Measurements from ENCODE around the gene FIBCD1. TPM values are rescaled to one million over a fixed set of nuclear protein-coding genes. Genes with fewer than 3 reads are reported as not detected.

FIBCD1 gene
- total RNA-seq, 2 donors from 2014 or later: 0.20 to 4.6 TPM

DNA sequence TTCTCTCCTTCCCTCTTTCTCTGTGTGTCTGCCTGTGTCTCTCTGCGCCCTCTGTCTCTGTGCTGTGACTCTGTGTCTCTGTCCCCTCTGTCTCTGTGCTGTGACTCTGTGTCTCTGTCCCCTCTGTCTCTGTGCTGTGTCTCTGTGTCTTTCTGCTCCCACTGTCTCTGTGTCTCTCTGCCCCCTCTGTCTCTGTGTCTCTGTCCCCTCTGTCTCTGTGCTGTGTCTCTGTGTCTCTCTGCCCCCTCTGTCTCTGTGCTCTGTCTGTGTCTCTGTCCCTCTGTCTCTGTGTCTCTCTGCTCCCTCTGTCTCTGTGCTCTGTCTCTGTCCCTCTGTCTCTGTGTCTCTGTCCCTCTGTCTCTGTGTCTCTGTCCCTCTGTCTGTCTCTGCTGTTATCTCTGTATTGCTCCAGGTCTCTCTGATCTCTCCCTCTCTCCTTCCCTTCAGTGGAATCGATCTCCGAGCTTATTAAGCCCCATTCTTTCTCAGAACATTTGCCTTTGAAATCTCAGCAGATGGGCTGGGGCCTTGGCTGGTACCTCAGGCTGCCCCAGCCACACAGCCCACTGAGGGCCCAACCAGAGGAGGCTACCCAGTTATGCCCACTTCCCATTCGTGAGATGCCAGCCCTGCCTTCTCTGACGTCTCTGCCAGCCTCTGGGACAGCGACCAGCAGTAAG, 33.4 kb upstream of the FIBCD1 start:
- Histone ChIP-seq H3K9me3 (no peaks in the 10 kb centered on the region), H3K27me3 (no peaks in the 10 kb centered on the region), H3K36me3 (no peaks in the 10 kb centered on the region), H3K4me3 (no peak overlapping the region), H3K4me1 (no peaks in the 10 kb centered on the region), H3K27ac (no peak overlapping the region)
- no peak for DNase-seq (ENCODE audit: low spot score)
- TF ChIP-seq, protein P1, sequence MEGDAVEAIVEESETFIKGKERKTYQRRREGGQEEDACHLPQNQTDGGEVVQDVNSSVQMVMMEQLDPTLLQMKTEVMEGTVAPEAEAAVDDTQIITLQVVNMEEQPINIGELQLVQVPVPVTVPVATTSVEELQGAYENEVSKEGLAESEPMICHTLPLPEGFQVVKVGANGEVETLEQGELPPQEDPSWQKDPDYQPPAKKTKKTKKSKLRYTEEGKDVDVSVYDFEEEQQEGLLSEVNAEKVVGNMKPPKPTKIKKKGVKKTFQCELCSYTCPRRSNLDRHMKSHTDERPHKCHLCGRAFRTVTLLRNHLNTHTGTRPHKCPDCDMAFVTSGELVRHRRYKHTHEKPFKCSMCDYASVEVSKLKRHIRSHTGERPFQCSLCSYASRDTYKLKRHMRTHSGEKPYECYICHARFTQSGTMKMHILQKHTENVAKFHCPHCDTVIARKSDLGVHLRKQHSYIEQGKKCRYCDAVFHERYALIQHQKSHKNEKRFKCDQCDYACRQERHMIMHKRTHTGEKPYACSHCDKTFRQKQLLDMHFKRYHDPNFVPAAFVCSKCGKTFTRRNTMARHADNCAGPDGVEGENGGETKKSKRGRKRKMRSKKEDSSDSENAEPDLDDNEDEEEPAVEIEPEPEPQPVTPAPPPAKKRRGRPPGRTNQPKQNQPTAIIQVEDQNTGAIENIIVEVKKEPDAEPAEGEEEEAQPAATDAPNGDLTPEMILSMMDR (IDR thresholded peaks at IDR 0.05): no peak

GRCh38 chr9:130971294-130971849, 32.3 kb upstream of the FIBCD1 start:
- H3K27me3 ChIP-seq: no peaks in the 10 kb centered on the region
- TF ChIP-seq, protein P1 (IDR thresholded peaks at IDR 0.05): no peak
- no peaks in the 10 kb centered on the region for H3K9me3 ChIP-seq
- H3K27ac ChIP-seq: no peak overlapping the region
- no peak for DNase-seq (ENCODE audit: low spot score)
- H3K4me1 ChIP-seq: no peaks in the 10 kb centered on the region
- H3K36me3 ChIP-seq: no peaks in the 10 kb centered on the region
- H3K4me3 ChIP-seq: no peak overlapping the region

- DNase-seq (ENCODE audit: low spot score): no peak
- H3K4me3 ChIP-seq: no peak overlapping the region
- no peaks in the 10 kb centered on the region for H3K4me1 ChIP-seq
- TF ChIP-seq, protein P1 (IDR thresholded peaks at IDR 0.05): no peak
- H3K27ac ChIP-seq: no peak overlapping the region
- H3K9me3 ChIP-seq: no peaks in the 10 kb centered on the region
- H3K27me3 ChIP-seq: no peaks in the 10 kb centered on the region
- no peaks in the 10 kb centered on the region for H3K36me3 ChIP-seq
Observed at GRCh38 chr9:130970855-130971254, 31.8 kb upstream of the FIBCD1 start.

GRCh38 chr9:130970052-130970451, 31.0 kb upstream of the FIBCD1 start:
- Histone ChIP-seq H3K27ac (no peak overlapping the region), H3K36me3 (no peaks in the 10 kb centered on the region), H3K9me3 (no peaks in the 10 kb centered on the region), H3K4me3 (no peak overlapping the region), H3K27me3 (no peaks in the 10 kb centered on the region), H3K4me1 (no peaks in the 10 kb centered on the region)
- DNase-seq (ENCODE audit: low spot score): no peak
- TF ChIP-seq, protein P1 (IDR thresholded peaks at IDR 0.05): no peak

GRCh38 chr9:130965680-130966079, 26.6 kb upstream of the FIBCD1 start:
- Histone ChIP-seq H3K4me3 (no peak overlapping the region), H3K9me3 (peaks cover 0 to 8% of the 10 kb centered on the region in 2 donors), H3K36me3 (no peaks in the 10 kb centered on the region), H3K4me1 (peaks cover 0 to 10% of the 10 kb centered on the region in 2 donors), H3K27ac (no peak overlapping the region), H3K27me3 (no peaks in the 10 kb centered on the region)
- TF ChIP-seq, protein P1 (IDR thresholded peaks at IDR 0.05): no peak
- DNase-seq (ENCODE audit: low spot score): no peak
